Mammary epithelial cell (primary cell): Measurements from ENCODE around the gene NTN1.

Experiments
- CTCF ChIP-seq, 2 donors: IDR thresholded peaks in 1 of 2; conservative IDR thresholded peaks in 1 of 2; 2 replicates each; pipeline ENCODE4 v1.5.1; 2011 to 2012; ENCODE audit warnings: inconsistent platforms in 2 of 2, low read length in 2 of 2, mild to moderate bottlenecking in 2 of 2, control low read depth in 1 of 2, low read depth in 1 of 2; ENCODE audit not compliant: insufficient read depth in 1 of 2; ENCODE audit errors: extremely low read depth in 1 of 2
- EZH2 ChIP-seq: IDR thresholded peaks from 2 replicates; pipeline ENCODE4 v1.6.1; 2012; ENCODE audit warnings: low read length, inconsistent platforms, borderline replicate concordance

DNA sequence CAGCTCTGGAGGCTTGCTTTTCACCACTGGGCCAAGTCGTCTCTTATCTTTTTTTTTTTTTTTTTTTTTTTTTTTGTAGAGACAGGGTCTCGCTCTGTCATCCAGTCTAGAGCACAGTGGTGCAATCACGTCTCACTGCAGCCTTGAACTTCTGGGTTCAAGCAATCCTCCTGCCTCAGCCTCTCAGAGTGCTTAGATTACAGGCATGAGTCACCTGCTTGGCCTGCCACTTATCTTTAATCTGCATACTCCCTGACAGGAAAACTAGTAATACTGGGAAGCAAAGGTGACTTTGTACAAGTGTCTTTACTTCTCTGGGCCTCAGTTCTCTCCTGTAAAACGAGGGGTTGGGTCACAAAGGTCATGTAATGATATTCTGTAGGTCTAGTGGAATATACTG, 15.0 kb downstream of the NTN1 start:
- TF ChIP-seq CTCF (conservative IDR thresholded peaks at IDR 0.05 in 1 of 2, IDR thresholded peaks at IDR 0.05 in 1 of 2; ENCODE audit: extremely low read depth in 1 of 2, insufficient read depth in 1 of 2, low read depth in 1 of 2, low read length in 2 of 2) (no peak), EZH2 (no peak)
